ENCODE measurements around the gene CCDC92.

DNA sequence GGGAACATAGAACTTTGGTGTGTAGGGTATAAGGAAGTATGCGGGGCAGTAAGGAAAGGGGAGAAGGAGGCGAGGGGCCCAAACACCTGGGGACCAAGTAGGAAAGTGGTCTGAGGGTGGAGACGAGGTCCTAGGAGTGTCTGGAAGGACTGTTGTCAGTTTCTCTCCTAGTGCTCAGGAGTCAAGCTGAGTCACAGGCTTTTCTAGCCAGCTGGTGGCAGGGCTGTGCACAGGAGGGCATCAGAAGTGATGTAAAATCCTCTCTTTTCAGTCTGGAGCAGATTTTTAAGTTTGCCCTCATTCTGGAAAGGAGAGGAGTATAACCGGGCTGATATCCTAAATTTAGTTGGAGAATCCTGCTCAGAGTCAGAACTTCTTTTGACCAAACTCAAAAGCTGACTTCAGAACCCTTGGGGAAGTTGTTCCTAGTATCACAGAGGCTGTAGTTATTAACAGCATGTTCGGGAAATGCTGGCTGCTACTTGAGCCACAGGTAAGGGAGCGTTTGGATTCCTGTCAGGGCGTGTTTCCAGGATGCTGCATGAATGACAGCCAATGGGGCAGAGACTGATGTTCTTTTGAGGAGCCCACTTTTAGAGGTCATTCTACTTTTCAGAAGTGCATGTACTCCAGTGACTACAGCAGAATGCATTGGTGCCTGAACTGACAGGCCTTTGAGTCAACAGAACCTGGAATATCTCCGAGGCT lies 19.6 kb upstream of the CCDC92 start:
- TF ChIP-seq, protein P1, sequence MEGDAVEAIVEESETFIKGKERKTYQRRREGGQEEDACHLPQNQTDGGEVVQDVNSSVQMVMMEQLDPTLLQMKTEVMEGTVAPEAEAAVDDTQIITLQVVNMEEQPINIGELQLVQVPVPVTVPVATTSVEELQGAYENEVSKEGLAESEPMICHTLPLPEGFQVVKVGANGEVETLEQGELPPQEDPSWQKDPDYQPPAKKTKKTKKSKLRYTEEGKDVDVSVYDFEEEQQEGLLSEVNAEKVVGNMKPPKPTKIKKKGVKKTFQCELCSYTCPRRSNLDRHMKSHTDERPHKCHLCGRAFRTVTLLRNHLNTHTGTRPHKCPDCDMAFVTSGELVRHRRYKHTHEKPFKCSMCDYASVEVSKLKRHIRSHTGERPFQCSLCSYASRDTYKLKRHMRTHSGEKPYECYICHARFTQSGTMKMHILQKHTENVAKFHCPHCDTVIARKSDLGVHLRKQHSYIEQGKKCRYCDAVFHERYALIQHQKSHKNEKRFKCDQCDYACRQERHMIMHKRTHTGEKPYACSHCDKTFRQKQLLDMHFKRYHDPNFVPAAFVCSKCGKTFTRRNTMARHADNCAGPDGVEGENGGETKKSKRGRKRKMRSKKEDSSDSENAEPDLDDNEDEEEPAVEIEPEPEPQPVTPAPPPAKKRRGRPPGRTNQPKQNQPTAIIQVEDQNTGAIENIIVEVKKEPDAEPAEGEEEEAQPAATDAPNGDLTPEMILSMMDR (IDR thresholded peaks at IDR 0.05), result no peak
- no peak for TF ChIP-seq POLR2A (IDR thresholded peaks at IDR 0.05)

All from body of pancreas (tissue), 4 donors.